ENCODE results near the gene DOCK1. TPM values are rescaled to one million over a fixed set of nuclear protein-coding genes. Genes with fewer than 3 reads are reported as not detected.

The DOCK1 gene
- total RNA-seq, 2 donors from 2014 or later, result 41.2 to 56.0 TPM

DNA sequence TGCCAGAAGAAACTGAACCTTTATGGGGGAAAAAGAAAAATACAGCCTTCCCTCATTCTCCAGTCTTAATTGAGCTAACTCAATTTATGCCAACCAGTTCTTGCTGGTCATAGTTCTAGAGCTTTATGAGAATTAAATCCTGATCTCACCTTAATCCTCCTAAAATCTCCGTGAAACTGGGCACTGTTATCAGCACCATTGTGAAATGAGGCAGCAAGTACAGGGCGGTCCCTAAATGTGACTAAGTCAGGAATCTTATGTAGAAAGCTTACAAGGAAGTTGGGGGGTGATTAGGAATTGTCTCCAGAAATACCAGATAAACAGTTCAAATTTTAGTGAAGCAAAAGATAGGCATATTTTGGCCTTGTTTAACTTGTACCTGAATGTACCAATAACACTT, 301.9 kb downstream of the DOCK1 start:
- Histone ChIP-seq H3K36me3 (no peaks in the 10 kb centered on the region), H3K27ac (no peak overlapping the region), H3K4me1 (replicated peaks) (no peaks in the 10 kb centered on the region), H3K9me3 (no peaks in the 10 kb centered on the region), H3K27me3 (replicated peaks; ENCODE audit: insufficient read depth) (no peaks in the 10 kb centered on the region), H3K4me3 (no peak overlapping the region)
- 95% methylated on average over 2 of the region's 2 CpGs for WGBS
- TF ChIP-seq POLR2AphosphoS5 (IDR thresholded peaks at IDR 0.05) (no peak), POLR2A (IDR thresholded peaks at IDR 0.05) (no peak)
- TF ChIP-seq, protein P1, sequence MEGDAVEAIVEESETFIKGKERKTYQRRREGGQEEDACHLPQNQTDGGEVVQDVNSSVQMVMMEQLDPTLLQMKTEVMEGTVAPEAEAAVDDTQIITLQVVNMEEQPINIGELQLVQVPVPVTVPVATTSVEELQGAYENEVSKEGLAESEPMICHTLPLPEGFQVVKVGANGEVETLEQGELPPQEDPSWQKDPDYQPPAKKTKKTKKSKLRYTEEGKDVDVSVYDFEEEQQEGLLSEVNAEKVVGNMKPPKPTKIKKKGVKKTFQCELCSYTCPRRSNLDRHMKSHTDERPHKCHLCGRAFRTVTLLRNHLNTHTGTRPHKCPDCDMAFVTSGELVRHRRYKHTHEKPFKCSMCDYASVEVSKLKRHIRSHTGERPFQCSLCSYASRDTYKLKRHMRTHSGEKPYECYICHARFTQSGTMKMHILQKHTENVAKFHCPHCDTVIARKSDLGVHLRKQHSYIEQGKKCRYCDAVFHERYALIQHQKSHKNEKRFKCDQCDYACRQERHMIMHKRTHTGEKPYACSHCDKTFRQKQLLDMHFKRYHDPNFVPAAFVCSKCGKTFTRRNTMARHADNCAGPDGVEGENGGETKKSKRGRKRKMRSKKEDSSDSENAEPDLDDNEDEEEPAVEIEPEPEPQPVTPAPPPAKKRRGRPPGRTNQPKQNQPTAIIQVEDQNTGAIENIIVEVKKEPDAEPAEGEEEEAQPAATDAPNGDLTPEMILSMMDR (IDR thresholded peaks at IDR 0.05), result no peak
- DNase-seq (ENCODE audit: low spot score), result no peak
- intact Hi-C loops (cut with DNase I), result no loop called here

DNA sequence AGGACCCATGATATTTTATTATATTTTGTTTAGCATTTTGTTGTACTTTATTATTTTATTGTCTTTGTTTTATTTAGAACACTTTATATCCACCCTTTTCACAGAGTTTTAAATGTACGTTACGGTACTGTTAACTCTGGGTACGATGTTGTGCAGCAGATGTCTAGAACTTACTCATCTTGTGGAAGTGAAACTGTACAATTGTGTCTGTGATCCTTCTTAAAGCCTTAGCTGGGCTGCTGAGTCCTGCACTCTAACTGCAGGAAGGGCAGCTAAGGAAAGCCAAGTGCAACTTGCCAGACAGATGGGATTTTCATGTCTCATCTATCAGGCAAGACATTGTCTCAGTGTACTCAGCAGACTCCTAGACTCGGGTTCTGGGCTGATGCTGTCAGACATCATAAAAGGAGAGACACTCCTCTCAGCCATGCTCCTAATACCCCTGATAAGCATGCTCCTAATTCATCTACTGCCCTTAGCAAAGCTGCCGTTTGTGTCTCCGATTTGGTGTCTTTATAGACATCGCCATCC, 305.8 kb downstream of the DOCK1 start:
- H3K36me3 ChIP-seq, result no peaks in the 10 kb centered on the region
- H3K9me3 ChIP-seq, result no peaks in the 10 kb centered on the region
- H3K27ac ChIP-seq, result no peak overlapping the region
- 73% methylated on average over 7 of the region's 7 CpGs for WGBS
- no peak overlapping the region for H3K4me3 ChIP-seq
- H3K27me3 ChIP-seq (replicated peaks; ENCODE audit: insufficient read depth), result no peaks in the 10 kb centered on the region
- no peak for DNase-seq (ENCODE audit: low spot score)
- H3K4me1 ChIP-seq (replicated peaks), result no peaks in the 10 kb centered on the region
- intact Hi-C loops (cut with DNase I), result no loop called here
- TF ChIP-seq POLR2A (IDR thresholded peaks at IDR 0.05) (no peak), POLR2AphosphoS5 (IDR thresholded peaks at IDR 0.05) (no peak)
- TF ChIP-seq, protein P1 (IDR thresholded peaks at IDR 0.05), result no peak

DNA sequence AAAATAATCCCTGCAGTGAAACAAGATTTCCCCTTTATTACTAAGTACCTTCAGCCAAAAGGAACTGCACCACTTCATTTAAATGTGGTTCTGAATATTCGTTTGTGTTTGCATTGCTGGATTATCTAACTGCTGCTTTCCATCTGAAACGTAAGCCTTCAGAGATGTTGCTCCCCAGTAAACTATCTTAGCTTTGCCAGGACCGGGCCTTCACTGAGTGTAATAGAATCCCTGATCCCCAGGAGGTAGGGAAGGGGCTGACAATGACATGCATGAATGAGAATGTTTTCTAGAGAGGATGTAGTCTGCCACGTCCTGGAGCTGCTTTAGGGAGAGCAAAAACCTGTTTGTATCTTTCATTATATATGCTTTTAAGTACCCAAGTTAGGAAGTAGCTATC, 310.6 kb downstream of the DOCK1 start:
- 69% methylated on average over 4 of the region's 4 CpGs for WGBS
- Histone ChIP-seq H3K4me3 (no peak overlapping the region), H3K27ac (no peak overlapping the region)

DNA sequence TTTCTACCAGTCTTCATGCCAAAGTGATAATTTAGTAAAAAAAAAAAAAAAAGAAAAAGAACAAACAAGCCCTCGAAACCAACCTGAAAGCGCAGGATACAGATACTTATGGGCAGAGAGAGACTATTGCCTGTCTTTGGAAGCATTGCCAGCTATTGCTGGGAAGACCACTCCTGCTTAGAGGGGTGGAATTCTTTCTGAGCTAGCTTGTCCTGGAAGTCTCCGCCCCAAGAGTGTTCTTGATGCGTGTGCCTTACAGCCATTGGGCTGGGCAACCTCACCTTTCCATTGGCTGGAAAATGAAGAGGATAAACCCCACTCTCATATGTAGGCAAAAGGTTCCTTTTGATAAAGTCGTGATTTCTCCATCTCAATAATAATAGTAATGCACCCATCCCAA, 311.0 kb downstream of the DOCK1 start:
- TF ChIP-seq, protein P1 (IDR thresholded peaks at IDR 0.05), result no peak
- TF ChIP-seq POLR2AphosphoS5 (IDR thresholded peaks at IDR 0.05), result no peak
- no peak for TF ChIP-seq POLR2A (IDR thresholded peaks at IDR 0.05)
- WGBS, result 91% methylated on average over 5 of the region's 5 CpGs
- DNase-seq (ENCODE audit: low spot score), result no peak
- intact Hi-C loops (cut with DNase I), result no loop called here
- no peak overlapping the region for H3K27ac ChIP-seq
- H3K9me3 ChIP-seq, result no peaks in the 10 kb centered on the region
- H3K27me3 ChIP-seq (replicated peaks; ENCODE audit: insufficient read depth), result no peaks in the 10 kb centered on the region
- no peak overlapping the region for H3K4me3 ChIP-seq
- no peaks in the 10 kb centered on the region for H3K4me1 ChIP-seq (replicated peaks)
- no peaks in the 10 kb centered on the region for H3K36me3 ChIP-seq

More for the DNA sequence above, 310.6 kb downstream of the DOCK1 start:
- no peaks in the 10 kb centered on the region for H3K4me1 ChIP-seq (replicated peaks)
- intact Hi-C loops (cut with DNase I), result no loop called here
- H3K27me3 ChIP-seq (replicated peaks; ENCODE audit: insufficient read depth), result no peaks in the 10 kb centered on the region
- no peaks in the 10 kb centered on the region for H3K36me3 ChIP-seq
- no peaks in the 10 kb centered on the region for H3K9me3 ChIP-seq
- no peak for DNase-seq (ENCODE audit: low spot score)
- TF ChIP-seq, protein P1 (IDR thresholded peaks at IDR 0.05), result no peak
- TF ChIP-seq POLR2A (IDR thresholded peaks at IDR 0.05) (no peak), POLR2AphosphoS5 (IDR thresholded peaks at IDR 0.05) (no peak)

DNA sequence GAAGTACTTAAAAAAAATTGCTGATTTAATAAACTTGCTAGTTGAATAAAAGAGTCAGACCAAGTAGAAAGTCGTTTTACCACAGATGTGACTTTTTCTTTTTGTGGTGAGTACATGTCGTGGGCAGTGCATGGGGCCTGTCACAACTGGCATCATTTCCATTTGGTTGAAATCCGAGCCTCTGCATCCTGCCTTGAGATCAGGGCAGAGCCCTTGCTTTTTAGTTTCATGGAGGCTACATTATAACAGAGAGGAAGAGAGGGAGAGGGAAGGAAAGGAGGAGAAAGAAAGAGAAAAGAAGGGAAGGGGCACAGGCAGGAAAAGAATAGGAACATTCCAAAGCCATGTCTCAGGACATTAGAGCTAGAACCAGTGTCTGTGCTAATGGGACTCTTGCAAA, 311.6 kb downstream of the DOCK1 start:
- H3K36me3 ChIP-seq, result no peaks in the 10 kb centered on the region
- WGBS, result 35% methylated on average over 3 of the region's 3 CpGs
- no peaks in the 10 kb centered on the region for H3K27me3 ChIP-seq (replicated peaks; ENCODE audit: insufficient read depth)
- DNase-seq (ENCODE audit: low spot score), result no peak
- no peak overlapping the region for H3K27ac ChIP-seq
- no peak overlapping the region for H3K4me3 ChIP-seq
- no peaks in the 10 kb centered on the region for H3K4me1 ChIP-seq (replicated peaks)
- intact Hi-C loops (cut with DNase I), result no loop called here
- no peaks in the 10 kb centered on the region for H3K9me3 ChIP-seq
- TF ChIP-seq POLR2A (IDR thresholded peaks at IDR 0.05) (no peak), POLR2AphosphoS5 (IDR thresholded peaks at IDR 0.05) (no peak)
- TF ChIP-seq, protein P1 (IDR thresholded peaks at IDR 0.05), result no peak
